HG03565 (cell line): ENCODE results near the gene SI.
"Not testable (repeated sequence)": the region's sequence is repeated elsewhere in the genome, so short reads cannot be mapped to it uniquely, and the experiment has no call there.

Experiments used
- ATAC-seq: cut with Tn5 transposase; IDR thresholded peaks from one replicate; pipeline ENCODE4 v1.9.1; 2021; ENCODE audit warnings: mild to moderate bottlenecking, moderate library complexity; ENCODE audit not compliant: unreplicated experiment

Gene SI

GRCh38 chr3:165078293-165078692, at the start of gene SI:
Gene SI, minus strand, starts transcription at chr3:165078496. Its CDS starts 2,484 bp downstream, at chr3:165076012.
- ATAC-seq: no peak

DNA sequence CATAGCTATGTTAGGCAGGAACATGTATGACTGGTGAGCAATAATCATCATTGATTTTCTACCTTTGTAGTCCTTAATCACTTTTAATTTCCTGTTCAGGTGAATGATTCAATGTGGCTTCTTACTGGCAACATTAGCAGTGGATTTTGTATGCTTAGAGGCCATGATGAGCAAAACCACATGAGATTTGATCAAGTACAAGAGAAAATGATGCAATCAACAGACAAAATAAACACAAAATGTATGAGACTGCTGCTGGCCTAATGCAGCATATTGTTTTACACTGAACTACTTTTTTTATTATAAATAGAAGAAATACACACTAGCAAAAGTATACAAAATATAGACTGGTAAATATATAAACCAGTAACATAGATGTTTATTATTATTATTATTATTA, 47.5 kb upstream of the SI start:
- ATAC-seq: no peak

DNA sequence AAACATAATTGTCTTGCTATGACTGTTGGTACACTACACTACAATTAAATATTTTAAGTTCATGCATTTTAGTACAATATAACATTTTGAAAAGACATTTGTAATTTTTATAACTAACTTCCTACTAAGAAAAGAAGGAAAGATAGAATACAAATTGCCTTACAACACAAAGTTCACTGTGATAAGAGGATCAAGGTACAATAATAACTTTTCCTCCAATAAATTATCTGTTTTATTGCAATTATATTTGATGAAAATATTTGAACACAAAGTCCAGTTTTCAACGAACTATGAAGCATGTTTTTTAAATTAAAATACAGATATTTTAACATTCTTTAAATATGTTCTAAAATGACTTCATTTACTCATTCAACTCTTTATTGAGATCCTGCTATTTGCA, 33.1 kb upstream of the SI start:
- no peak for ATAC-seq

GRCh38 chr3:165103616-165104015, 25.3 kb upstream of the SI start:
- ATAC-seq: no peak

GRCh38 chr3:165082650-165083049, 4.4 kb upstream of the SI start:
- no peak for ATAC-seq

DNA sequence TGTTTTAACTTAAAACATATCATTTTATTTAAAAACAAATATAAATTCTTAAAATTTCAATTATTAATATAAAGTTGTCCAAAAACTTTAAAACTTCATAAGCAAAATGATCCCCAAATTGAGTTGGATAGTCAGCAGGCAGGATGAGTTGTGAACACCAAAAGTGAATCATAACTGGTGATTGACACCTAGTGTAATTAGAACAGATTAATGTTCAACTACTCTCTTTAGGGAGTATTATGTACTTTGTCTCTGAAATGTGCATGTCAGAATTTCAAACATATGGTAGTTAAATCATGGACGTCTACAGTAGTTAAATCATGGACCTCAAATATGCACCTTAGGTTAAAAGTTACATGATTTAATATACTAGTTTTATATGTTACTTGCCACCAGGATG, 2.9 kb upstream of the SI start:
- ATAC-seq: no peak

DNA sequence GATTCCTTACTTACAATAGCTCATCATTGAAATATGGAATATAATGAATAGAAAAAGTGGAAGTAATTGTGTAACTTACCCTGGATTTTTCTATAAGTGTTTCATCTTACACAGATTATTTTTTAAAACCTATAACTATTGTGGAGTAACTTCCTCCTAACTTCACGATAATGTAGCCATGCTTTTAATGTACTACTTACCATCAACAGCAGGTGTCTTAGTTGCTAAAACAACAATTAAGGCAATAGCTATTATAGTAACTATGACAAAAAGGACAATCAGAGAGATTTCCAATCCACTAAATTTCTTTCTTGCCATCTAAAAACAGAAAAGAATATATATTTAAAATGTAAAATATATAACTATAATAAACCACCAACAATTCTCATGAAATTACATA, 2.6 kb downstream of the SI start:
- ATAC-seq: no peak

- no peak for ATAC-seq
Observed at GRCh38 chr3:165070682-165071081, 7.6 kb downstream of the SI start.

GRCh38 chr3:165056510-165056909, 21.8 kb downstream of the SI start:
- no peak for ATAC-seq

- no peak for ATAC-seq
Observed at GRCh38 chr3:165040186-165040585, 38.1 kb downstream of the SI start.

DNA sequence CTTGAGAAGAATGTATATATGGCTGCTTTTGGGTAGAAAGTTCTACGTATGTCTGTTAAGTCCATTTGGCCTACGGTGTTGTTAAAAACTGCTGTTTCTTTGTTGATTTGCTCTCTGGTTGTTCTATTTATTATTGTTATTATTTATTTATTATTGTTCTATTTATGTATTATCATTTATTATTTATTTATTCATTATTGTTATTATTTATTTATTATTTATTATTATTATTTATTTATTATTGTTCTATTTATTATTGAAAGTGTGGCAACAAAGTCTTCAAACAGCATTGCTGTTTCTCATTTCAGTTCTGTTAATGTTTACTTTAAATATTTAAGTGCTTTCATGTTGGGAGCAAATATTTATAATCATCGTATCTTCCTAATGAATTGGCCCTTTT, 66.7 kb downstream of the SI start:
- ATAC-seq: no peak

DNA sequence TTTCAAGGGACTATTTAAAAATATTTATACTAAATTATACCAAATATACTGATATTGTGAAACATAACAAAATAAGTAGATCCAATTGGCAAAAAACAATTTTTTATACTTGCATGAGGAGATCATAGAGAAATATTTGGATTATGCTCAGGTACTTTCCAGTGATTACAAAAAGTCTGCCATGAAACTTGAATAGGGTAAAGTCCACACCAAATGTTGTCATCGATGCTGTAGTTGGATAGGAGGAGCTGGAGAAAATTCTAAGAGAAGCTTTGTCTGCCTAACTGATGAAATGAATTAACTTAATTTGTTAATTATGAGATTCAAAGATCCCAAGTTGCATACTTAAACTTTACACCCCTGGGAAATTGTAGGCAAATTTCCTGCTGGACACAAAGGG, 93.3 kb downstream of the SI start:
- no peak for ATAC-seq

GRCh38 chr3:164962610-164963009, 115.7 kb downstream of the SI start:
- ATAC-seq: no peak

- ATAC-seq: no peak
Observed at GRCh38 chr3:164952966-164953365, 125.3 kb downstream of the SI start.

GRCh38 chr3:164951403-164951802, 126.9 kb downstream of the SI start:
- not testable (repeated sequence) for ATAC-seq

GRCh38 chr3:164940745-164941144, 137.6 kb downstream of the SI start:
- ATAC-seq: no peak

- no peak for ATAC-seq
Observed at GRCh38 chr3:164929642-164930041, 148.7 kb downstream of the SI start.
